ENCODE results near the gene KIAA0930.

The KIAA0930 gene

DNA sequence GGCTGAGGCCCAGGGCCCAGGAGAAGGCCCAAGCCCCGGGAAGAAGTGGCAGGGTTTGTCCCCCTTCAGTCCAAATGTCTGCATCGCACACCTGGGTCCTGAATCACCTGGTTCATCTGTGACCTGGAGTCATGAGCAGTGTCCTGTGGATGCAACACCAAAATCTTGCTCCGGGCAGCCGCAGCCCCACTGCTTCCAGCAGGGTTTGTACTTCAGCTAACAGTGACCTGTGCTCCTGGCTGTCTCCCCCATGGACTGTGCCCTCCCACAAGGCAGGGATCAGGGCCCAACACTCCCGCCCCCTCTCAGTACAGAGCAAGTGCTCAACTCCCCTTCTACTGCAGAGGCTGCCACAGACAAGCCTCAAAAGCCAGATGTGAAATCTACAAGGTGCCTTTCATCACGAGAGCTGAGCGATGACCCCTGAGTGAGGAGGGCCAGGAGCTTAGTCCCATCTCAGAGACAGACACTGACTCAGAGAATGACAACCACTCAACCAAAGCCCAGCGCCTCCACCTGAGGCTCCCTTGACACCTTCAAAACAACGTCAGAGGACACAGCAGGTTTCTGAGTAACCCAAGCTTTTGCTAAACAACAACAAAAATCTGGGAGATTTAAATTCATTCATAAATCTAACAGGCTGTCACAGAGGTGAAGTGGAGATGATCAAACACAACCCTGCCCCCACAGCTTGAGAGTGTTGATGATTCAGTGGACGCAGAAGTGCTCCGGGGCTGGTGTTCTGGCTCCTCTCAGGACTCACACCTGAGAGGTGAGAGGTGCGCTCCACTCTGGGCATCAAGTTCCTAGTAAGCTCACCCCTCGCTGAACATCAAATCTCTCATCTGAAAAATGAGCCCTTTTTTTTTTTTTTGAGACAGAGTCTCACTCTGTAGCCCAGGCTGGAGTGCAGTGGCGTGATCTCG, 3.4 kb downstream of the KIAA0930 start:
- no peak for DNase-seq (ENCODE audit: low read depth)

DNA sequence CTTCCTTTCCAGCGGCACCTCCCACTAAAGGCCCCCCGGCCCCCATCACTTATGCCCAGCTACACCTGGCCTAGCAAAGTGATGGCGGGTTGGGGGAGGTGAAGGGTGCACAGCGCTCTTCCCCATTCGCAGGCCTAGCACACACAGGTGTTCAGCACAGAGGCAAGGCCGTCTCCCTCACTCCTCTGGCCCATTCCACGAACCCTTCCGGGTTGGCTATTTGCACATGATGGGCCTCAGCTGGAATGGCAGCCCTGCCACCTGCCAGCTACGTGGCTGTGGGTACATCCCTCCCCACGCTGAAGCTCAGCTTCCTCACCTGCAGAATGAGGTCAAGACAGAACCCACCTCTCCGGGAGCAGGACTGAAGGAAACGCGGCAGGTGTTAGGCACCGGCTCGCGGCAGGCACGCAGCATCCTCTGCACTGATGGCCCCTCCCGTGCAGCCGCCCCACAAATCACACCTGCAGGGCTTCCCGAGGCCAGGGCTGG, 4.8 kb downstream of the KIAA0930 start:
- DNase-seq (ENCODE audit: low read depth): no peak

DNA sequence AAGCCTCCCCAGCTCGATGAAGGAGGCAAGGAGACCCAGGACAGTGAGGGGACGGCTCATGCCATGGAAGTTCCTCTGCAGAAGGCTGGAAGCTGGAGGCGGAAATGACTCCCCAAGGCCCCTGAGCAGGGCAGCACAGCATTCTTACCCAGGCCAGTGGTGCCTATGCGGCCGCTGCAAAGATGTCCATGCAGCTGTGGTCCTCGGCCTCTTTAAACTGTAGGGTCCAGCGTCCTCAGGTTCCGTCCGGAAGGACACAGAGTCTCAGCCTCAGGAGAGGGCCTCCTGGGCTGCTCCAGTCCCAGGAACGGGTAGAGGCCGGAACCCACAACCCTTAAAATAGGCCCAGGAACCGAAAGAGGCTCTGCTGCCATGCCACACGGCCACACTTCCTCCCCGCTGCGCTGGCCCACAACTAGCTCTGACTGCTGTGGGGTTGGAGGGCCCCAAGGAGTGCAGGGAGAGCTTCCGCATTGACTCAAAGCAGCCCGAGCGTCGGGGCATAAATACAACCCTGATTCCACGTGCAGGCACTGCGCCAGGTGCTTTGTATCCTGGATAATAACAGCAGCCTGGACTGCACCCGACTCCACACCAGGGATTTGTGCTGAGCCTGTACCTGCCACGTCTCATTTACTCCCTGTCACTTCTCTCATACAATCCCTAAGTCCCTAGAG, 5.5 kb downstream of the KIAA0930 start:
- DNase-seq (ENCODE audit: low read depth): no peak

DNA sequence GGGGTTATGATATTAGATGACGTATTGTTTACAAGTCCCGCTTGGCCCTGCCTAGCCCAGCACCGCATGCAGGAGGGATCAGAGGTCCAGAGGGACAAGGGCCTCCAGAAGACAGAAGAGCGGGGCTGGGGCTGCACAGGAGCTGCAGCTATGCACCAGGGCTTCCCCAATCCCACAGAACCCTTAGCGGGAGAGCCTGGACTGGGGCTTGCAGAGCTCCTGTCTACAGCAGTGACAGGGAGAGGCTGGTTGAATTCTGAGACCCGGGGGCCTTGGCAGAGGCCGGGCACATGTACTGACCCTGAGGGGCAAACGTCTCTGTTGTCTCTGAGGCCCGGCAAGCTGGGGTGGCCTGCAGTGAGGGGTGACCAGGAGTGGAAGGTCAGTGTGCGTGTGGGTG, 6.9 kb downstream of the KIAA0930 start:
- no peak for DNase-seq (ENCODE audit: low read depth)

DNA sequence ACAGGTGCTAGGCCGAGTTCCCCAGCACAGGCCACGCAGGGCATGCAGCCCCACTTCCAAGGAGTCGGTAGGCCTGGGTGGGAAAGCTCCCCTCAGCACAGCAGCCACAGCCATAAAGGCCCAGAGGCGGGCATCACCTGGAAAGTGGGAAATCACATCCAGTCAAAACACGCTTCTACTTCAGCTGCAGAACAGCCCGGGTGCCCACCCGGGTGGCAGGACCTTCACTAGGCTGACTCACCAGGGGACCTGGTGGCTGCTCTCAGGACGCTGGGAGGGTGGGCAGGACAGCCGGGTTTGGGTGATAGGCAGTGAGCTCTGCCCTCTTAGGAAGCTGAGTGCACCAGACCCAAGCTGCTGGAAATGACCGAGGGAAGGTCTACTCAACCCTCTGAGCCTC, 7.3 kb downstream of the KIAA0930 start:
- no peak for DNase-seq (ENCODE audit: low read depth)

DNA sequence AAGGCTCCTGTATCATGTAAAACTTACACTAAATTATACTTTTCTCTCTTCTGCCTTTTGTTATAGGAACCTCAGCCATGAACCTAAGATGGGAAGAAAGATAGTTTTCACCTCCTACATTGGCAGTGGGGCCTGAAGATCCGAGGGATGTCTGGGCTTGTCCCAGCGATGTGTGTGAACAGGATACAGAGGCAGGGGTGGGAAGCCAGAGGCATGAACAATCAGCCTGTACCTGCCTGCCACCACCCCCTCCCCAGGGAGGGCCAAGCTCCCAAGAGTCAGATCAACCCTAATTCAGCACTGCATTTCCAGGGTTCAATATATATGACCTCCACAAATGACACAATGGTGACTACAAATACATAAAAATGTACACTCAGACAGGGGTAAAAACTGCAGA, 9.4 kb downstream of the KIAA0930 start:
- DNase-seq (ENCODE audit: low read depth): no peak

DNA sequence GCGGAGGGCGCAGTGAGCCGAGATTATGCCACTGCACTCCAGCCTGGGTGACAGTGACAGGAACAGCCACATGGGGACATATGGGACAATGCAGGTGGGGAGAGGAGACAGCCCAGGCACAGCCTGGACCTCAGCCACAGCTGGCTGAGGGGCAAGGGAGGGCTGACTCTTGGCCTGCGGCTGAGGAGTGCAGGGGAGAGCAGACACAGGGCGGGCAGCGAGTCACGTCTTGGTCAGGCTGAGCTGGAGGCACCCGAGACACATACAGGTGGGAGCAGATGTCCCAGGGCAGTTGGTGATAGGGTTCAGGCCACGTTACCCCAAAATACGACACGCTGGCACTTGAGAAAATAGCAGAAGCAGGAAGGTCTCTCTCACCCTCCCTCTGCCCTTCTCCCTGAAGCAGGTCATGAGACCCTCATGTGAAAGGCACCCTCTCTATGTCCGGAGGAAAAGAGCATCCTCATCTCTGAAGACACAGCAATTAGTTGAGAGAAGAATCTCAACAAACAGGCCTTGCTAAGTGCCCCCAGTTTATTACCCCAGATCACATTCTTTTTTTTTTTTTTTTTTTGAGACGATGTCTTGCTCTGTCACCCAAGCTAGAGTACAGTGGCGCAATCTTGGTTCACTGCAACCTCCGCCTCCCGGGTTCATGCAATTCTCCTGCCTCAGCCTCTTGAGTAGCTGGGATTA, 10.5 kb downstream of the KIAA0930 start:
- no peak for DNase-seq (ENCODE audit: low read depth)

DNA sequence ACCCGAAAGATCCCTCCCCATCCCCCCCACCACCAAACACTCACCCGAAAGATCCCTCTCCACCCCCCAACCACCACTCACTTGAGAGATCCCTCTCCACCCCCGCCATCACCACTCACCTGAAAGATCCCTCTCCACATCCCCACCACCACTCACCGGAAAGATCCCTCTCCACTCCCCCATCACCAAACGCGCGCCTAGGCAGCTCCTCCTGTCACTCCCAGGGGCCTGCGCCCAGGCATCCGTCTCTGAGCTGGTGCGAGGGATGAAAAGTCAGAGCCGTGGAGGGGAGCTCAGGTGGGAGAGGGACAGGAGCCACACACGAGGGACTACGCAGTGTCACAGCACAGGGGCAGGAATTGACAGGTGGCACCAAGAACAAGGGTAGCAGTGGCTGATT, 11.5 kb downstream of the KIAA0930 start:
- DNase-seq (ENCODE audit: low read depth): no peak

DNA sequence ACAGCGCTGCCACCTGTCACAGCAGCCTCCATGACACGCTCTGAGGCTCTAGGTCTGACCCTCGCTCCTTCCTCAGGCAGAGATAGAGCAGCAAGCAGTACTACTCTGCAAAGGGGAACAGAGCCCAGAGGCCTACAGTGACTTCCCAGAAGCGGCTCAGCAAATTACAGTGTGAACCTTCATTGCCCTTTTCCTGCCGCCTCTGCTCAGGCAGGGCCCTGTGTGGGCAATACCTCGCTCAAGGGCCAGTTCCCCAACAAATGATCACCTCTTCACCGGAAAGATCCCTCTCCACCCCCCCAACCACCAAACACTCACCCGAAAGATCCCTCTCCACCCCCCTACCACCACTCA, 12.3 kb downstream of the KIAA0930 start:
- DNase-seq (ENCODE audit: low read depth): no peak

DNA sequence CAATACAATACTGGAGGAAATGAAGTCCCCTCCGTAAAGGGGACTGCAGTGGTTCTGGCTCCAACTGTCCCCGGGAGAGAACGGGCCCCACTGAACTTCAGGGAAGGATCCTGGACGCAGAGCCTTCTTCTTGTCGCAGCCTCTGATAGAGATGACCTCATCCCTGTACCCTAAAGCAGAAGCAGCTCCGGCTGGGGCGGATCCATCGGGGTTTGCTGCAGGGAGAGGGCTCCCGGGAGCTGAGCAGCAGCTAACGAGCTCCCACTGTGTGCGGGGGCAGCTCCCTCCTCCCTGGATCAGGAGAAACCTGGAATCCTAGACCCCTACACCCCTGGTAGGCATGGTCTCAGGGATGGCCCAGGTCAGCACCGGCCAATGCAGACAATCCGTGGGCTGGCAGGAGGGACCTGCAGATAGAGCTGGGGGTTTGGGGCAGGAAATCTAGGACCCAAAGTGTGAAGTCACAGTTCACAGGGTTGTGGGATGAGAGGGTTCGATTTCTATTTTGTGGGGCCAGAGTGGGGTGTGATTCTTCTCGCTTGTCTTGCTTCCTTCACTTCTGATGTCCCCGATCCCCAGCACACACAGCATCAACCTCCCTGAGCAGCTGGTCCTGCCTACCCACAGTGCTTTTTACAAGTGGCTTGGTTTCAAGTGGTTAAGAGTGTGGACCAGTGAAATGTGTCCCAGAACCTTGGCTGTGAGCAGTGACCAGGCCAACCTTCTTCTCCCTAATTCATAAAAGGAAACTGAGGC, 12.9 kb downstream of the KIAA0930 start:
- DNase-seq (ENCODE audit: low read depth): no peak

DNA sequence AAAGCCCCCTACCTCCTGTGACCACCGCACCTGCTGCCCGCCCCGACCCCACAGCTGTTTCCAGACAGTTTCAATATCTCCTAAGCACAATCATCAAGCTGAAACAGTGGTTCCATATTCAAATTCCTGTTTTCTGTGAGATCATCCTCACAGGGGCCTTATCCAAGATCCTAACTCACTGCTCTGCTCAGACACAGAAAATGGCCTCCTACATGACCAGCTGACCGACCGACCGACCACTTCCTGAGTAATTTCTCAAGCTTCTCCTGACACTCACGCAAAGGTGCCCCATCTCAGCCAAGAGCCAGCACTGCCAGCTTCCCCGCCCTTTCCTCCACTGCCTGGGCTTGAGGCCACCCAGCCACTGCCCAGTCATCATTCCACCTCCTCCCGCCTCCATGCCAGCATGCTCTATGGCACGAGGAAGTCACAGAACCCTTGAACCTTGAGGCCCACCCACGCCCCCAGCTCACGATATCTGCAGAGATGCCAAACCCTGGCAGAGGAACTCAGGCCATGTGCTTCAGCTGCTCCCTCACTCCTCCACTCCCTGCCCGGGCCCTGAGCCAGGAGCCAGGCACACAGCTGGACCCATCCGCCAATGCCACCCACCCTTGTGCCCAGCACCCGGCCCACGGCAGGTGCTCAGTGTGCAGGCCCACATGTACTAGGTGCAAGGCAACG, 14.0 kb downstream of the KIAA0930 start:
- DNase-seq (ENCODE audit: low read depth): no peak

DNA sequence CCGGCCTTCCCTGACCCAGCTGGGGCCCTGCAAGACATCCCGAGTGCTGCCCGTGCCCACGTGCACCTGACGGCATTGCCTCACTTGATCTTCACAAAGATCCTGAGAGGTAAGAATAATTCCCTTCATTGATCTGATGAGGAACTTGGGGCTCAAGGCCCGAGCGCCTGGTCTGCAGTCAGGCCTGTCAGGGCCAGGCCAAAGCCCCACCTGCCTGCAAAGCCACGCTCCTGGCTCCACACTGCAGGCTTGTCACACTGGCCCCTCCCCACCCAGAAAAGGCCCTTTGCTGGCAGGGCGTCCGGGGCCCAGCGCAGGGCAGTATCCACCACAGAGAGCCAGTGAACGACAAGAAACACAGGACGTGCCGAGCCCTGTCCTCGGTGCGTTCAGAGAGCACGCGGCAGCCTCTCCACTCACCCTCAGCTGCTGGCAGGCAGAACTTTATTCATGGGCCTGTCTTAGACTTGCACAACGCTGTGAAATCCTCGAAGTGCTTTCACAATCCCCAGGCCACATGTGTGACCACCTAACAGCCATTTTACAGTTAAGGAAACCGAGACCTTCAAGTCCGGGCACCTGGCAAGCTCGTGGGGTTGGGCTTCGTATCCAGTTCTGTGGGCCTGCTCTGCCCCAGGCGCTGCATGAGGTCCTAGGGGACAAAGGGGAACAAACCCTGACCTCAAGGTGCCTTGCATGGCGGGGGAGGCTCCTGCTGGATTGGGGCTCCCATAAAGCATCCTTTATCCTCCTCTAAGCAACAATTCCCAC, 14.8 kb downstream of the KIAA0930 start:
- no peak for DNase-seq (ENCODE audit: low read depth)

DNA sequence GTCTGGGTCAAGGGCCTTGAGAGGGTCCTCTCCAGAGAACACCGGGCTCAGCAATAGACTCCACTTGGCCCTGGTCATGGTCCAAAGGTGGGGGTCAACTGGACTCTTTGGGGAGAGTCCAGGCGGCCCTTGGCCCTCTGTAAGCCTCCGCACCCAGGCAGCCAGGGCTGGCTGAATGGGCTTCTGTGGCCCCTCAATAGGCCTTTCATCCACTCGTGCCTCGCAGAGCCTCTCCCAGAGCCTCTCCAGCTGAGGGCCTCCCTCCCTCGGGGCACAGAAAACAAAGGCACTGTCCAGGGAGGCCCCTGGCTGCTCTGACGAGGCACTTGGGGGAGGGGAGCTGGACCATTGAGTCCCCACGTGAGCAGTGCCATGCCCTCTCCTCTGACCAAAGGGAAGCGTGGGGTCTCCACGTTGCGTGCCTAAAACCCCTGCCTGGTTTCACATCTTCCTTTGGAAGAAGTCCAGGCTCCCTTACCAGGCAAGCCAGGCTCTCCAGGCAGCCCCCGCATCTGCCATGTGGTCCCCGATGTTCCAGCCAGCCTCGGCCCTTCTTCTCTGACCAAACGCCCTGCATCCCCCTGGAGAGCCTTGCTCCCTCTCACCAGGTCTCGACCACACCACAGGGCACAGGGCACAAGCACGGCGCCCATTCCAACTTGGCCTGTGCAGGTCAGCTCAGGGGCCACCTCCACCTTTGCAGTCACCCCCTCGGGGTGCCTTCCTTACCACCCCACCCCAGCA, 15.5 kb downstream of the KIAA0930 start:
- DNase-seq (ENCODE audit: low read depth): no peak

DNA sequence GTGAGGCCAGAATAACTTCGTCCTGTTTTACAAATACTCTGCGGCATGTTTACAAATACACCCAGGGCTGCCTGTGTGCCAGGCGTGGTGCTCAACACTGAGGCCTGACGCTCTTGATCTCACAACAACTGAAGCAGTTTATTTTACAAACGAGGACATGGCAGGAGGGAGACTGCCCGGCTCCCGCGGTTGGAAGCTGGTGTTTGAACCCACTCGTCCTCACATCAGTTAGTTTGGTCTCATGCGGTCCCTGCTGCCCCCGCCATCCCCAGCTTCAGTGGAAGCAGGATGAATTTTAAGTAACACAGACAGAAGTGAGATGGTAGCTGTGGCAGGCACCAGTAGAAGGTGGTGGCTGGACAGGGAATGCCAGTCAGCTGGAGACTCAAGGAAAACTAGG, 16.4 kb downstream of the KIAA0930 start:
- no peak for DNase-seq (ENCODE audit: low read depth)

DNA sequence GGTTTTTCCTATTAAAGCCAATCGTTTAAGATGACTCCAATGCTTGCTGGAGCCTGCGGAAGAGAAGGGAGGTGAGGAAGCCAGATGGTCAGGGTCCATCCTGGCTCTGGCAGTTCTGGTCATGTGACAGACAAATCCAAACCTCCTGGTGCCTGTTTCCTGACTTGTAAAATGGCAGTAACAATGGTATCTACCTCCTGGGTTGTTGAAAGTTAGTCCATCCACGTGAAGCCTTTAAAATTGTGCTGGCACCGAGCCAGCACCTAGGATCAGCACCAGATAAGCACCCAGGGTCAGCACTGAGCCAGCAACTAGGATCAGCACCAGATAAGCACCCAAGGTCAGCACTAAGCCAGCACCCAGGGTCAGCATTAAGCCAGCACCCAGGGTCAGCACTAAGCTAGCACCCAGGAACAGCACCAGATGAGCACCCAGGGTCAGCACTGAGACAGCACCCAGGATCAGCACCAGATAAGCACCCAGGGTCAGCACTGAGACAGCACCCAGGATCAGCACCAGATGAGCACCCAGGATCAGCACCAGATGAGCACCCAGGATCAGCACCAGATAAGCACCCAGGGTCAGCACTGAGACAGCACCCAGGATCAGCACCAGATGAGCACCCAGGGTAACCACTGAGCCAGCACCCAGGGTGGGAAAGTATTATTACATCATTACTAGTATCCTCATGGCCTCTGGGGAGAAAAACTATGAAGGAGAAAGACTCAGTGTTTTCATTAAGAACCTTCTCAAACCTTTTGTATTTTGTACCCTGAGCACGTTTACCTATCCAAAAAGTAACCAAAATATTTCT, 17.2 kb downstream of the KIAA0930 start:
- DNase-seq (ENCODE audit: low read depth): no peak

DNA sequence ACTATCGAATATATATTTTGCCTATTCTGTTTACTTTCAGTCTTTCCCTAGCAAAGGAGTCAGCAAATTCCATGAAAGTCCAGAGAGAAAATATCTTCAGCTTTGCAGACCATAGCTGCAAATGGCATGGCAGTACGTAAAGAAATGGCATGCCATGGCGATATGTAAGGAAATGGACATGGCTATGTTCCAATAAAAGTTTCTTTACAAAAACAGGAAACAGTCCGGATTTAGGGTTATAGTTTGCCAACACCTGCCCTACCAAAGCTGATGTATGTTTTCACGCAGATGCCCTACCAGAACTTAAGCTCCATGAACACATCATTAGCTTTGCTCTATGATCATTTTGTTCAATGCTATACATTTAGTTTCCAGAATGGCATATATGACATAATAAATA, 19.5 kb downstream of the KIAA0930 start:
- no peak for DNase-seq (ENCODE audit: low read depth)

DNA sequence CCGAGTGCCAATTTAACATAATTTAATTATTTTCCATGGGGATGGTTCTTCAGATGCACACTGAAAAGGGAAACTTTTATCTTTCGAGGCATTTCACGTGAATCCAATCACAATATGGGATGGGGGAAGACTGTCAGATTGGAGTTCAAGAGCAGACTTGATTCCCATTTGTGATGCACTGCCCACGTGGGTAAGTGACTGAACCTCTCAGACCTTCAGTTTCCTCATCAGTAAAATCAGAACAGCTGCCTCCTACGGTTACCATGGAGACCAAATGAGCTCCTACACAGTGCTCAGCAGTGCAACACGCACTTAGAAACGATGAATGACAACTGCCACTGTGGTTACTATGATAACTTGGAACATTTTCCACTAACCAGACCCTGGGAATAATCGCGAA, 21.7 kb downstream of the KIAA0930 start:
- no peak for DNase-seq (ENCODE audit: low read depth)

DNA sequence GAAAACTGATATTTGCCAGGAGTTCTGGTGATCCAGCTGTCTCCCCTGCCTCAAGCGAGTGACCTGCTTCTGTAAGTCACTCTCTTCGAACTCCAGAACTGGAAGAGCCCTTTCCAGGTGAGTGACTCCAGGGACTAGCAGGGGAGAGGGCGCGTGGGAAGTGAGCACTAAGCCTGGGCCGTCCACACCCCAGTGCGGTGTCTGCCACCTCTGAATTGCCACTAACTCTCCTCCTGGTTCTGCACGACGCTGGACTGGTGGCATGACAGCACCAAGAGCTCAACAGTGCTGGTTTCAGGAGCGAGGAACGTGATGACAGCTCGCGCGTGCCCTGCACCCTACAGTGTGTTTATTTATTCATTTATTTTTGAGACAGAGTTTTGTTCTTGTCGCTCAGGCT, 22.9 kb downstream of the KIAA0930 start:
- no peak for DNase-seq (ENCODE audit: low read depth)

DNA sequence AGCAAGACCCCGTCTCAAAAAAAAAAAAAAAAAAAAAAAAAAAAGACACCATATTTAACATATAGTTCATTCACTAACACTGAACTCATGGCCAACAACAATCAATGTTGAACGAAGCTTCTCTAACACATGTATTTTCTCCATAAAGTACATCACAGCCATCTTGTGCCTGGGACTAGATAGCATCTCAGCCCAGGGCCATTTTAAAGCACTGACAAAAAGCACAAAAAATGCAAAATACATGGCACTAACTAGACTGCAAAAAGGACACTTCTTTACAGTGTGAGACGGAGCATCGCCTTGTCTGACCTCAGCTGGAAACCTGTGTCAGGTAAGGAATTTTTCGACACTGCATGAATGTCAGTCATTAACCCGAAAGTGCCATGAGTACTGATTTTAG, 23.3 kb downstream of the KIAA0930 start:
- DNase-seq (ENCODE audit: low read depth): no peak

Measured in stimulated activated CD8-positive, alpha-beta memory T cell treated with anti-CD3 and anti-CD28 coated beads, Interleukin-15, amount 100 ng/mL, for 1 hour (primary cell).